ENCODE measurements around the gene EIF1. TPM values are rescaled to one million over a fixed set of nuclear protein-coding genes. Genes with fewer than 3 reads are reported as not detected.

The EIF1 gene
- total RNA-seq, 1 donor from 2014 or later = 677 TPM

DNA sequence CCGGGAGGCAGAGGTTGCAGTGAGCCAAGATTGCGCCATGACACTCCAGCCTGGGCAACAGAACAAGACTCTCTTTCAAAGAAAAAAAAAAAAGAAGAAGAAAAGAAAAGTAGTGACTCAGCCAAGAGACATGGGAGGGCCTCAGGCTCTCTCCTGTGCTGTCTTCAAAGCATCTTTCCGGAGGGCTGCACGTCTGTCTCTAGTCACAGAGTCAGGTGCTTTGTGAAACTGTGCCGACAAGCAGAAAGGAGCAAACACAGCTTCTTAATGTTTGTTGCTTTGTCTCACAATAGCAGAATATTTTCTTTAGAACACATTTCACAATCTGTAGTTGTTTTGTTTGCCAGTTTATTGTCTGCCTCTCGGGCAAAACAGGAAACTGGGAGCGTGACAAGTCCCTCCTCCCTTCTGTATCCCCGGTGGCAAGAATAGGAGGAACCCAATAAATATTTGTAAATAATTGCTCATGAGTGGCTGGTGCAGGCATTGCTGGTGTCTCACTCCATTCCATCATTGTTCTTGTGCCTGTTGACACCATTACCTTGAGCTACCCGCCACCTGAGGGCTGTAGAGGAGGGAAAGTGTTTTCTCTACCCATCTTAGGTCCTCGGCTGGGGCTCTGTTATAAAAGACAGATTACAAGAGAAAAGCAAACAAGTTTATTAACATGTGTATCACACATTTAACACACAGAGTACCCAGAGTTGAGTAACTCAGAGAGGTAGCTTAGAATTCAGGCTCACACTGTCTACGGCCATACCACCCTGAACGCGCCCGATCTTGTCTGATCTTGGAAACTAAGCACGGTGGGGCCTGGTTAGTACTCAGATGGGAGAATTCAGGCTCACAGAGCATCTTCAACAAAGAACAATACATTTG is 29.0 kb downstream of the EIF1 start:
- Mint-ChIP-seq H3K36me3 (no peaks in the 10 kb centered on the region), H3K27ac (peak overlapping the region; percentile 93), H3K4me3 (peak overlapping the region; percentile 20), H3K9me3 (no peaks in the 10 kb centered on the region), H3K27me3 (peaks cover 3% of the 10 kb centered on the region), H3K4me1 (ENCODE audit: unreplicated experiment) (no peaks in the 10 kb centered on the region)
- DNase-seq (ENCODE audit: extremely low spot score, unreplicated experiment) = no peak
- TF ChIP-seq, protein P1, sequence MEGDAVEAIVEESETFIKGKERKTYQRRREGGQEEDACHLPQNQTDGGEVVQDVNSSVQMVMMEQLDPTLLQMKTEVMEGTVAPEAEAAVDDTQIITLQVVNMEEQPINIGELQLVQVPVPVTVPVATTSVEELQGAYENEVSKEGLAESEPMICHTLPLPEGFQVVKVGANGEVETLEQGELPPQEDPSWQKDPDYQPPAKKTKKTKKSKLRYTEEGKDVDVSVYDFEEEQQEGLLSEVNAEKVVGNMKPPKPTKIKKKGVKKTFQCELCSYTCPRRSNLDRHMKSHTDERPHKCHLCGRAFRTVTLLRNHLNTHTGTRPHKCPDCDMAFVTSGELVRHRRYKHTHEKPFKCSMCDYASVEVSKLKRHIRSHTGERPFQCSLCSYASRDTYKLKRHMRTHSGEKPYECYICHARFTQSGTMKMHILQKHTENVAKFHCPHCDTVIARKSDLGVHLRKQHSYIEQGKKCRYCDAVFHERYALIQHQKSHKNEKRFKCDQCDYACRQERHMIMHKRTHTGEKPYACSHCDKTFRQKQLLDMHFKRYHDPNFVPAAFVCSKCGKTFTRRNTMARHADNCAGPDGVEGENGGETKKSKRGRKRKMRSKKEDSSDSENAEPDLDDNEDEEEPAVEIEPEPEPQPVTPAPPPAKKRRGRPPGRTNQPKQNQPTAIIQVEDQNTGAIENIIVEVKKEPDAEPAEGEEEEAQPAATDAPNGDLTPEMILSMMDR (conservative IDR thresholded peaks at IDR 0.05) = no peak

DNA sequence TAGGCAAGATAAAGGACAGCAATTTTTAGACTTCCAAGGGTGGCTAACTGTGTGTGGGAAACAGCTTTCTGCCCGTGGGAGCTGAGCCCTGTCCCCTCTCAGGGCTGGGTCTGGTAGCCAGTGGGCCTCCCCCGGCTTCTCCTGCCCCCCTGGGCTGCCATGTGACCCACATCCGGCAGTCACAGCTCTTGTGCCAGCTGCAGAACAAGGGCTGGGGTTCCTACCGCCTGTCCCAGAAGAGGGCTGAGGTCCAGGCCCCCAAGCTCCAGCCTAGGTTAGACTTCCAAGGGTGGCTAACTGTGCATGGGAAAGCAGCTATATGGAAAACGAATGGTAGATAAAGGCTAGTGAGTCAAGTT is 29.6 kb downstream of the EIF1 start:
- no peak overlapping the region for H3K4me3 Mint-ChIP-seq
- TF ChIP-seq, protein P1 (conservative IDR thresholded peaks at IDR 0.05) = no peak
- H3K4me1 Mint-ChIP-seq (ENCODE audit: unreplicated experiment) = no peaks in the 10 kb centered on the region
- no peak for DNase-seq (ENCODE audit: extremely low spot score, unreplicated experiment)
- H3K36me3 Mint-ChIP-seq = no peaks in the 10 kb centered on the region
- no peaks in the 10 kb centered on the region for H3K9me3 Mint-ChIP-seq
- peaks cover 3% of the 10 kb centered on the region for H3K27me3 Mint-ChIP-seq
- H3K27ac Mint-ChIP-seq = peak overlapping the region; percentile 93

DNA sequence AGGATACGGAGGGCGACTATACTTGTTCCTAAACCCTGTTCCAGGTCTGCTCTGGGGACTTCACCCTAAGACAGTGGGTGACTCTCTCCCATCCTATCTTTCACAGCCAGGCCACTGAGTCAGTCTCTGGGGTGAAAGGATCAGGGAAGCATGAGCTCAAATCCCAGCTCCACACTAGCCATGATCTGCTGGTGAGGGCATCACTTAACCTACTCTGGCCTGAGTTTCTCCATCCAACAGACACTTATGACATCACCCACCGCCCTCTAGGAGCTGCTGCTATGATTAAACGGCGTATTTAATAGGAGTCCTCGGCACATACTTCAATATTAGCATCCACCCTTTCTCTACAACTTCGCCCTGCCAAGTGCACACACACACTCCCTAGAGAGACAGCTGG is 33.5 kb downstream of the EIF1 start:
- H3K36me3 Mint-ChIP-seq = no peaks in the 10 kb centered on the region
- TF ChIP-seq, protein P1 (conservative IDR thresholded peaks at IDR 0.05) = no peak
- DNase-seq (ENCODE audit: extremely low spot score, unreplicated experiment) = no peak
- no peak overlapping the region for H3K4me3 Mint-ChIP-seq
- H3K27ac Mint-ChIP-seq = no peak overlapping the region
- H3K27me3 Mint-ChIP-seq = peaks cover 2% of the 10 kb centered on the region
- H3K9me3 Mint-ChIP-seq = no peaks in the 10 kb centered on the region
- no peaks in the 10 kb centered on the region for H3K4me1 Mint-ChIP-seq (ENCODE audit: unreplicated experiment)

DNA sequence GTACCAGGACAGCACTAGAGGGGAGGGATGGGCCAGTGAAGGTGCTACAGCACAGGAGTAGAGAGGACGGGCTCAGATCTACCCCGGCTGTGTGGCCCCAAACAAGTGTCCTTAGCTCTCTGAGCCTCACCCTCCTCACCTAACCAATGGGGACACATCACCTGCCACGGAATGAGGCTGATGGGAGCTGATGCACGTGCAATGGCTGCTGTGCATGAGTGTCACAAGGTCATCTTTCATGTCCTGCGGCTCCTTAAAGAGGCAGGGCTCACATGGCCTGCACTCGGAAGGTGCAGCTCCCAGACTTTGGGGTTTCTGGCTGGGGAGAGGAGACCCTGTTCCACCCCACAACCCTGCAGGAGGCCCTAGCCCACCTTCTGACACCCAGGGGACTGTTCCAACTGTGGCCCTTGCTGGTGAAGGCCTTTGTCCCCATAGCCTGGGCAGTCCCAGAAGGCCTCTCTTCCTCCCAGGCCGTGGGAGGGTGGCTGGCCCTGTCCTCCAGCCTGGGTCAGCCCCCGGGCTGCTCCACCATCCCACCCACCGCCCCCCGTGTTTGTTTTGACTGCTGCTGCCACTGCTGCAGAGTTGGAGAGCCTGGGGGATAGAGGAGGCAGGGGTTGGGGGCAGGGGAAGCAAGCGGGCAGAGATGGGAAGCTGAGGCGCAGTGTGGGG is 35.3 kb downstream of the EIF1 start:
- no peak for DNase-seq (ENCODE audit: extremely low spot score, unreplicated experiment)
- H3K36me3 Mint-ChIP-seq = no peaks in the 10 kb centered on the region
- no peaks in the 10 kb centered on the region for H3K4me1 Mint-ChIP-seq (ENCODE audit: unreplicated experiment)
- peaks cover 2% of the 10 kb centered on the region for H3K27me3 Mint-ChIP-seq
- H3K4me3 Mint-ChIP-seq = no peak overlapping the region
- TF ChIP-seq, protein P1 (conservative IDR thresholded peaks at IDR 0.05) = no peak
- H3K27ac Mint-ChIP-seq = no peak overlapping the region
- no peaks in the 10 kb centered on the region for H3K9me3 Mint-ChIP-seq

DNA sequence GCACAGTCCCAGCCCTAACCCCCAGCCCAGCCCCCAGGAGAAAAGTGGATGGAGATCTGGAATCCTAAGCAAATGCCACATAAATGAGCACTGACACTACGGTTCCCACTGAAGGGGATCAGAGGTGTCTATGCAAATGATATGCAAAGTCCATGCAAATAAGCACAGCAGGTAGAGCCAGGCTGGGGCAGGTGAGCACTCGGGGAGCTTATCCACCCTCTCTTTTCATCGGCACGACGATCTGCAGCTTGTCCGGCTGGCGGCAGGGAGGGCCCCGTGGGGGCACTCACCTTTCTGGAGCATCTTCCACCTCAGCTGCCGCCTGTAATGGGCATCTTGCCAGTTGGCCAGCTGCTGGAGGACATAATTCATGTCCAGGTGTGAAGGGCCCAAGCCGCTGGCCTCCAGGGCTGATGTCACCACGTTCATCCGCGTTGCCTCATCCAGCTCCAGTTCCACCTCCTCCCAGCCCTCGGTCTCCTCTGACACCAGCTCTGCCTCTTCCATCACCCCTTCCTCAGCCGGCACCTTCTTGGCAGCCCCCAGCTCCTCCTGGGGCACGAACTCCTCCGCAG is 35.9 kb downstream of the EIF1 start:
- TF ChIP-seq, protein P1 (conservative IDR thresholded peaks at IDR 0.05) = no peak
- Mint-ChIP-seq H3K36me3 (no peaks in the 10 kb centered on the region), H3K9me3 (no peaks in the 10 kb centered on the region)

More for the DNA sequence above, 35.9 kb downstream of the EIF1 start:
- H3K27ac Mint-ChIP-seq = no peak overlapping the region
- H3K27me3 Mint-ChIP-seq = peaks cover 2% of the 10 kb centered on the region
- H3K4me3 Mint-ChIP-seq = no peak overlapping the region
- no peak for DNase-seq (ENCODE audit: extremely low spot score, unreplicated experiment)
- no peaks in the 10 kb centered on the region for H3K4me1 Mint-ChIP-seq (ENCODE audit: unreplicated experiment)
